ENCODE results near the gene B3GNT9. TPM values are rescaled to one million over a fixed set of nuclear protein-coding genes. Genes with fewer than 3 reads are reported as not detected.

Gene B3GNT9
- total RNA-seq, 1 donor from 2014 or later, result 40.7 TPM

DNA sequence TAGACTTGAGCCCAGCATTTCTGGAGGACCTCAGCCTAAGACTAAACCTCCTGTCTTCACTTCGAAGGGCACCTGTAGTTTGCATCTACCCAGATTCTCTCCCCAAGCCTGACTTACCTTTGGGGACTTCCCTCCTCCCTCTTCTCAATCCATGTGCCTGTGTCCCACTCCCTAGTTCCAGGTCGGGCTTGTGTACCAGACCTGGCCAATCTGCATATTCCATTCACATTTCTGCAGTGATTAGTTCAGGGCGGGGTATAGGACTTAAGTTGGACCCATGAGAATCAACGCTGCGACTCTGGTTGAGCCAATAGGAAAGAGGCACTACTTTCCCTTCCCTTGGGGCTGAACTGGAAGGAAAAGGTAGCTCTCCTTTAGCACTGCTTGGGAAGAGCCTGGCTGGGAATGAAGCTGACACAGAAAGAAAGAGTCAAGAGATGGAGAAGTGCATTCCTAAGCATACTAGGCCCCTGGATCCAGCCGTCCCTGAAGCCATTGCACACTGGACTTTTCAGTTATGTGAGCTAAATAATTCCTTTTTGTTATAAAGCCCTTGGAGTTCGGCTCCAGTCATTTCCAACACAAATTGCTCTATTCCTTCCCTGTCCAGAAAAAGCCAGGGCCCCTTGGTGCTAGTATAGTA, 6.4 kb upstream of the B3GNT9 start:
- intact Hi-C loops (cut with DNase I), result loop anchor here (5.0 kb wide), 2 partner anchors 130 to 160 kb away; partner anchors contain the start of gene CBFB
- Histone ChIP-seq H3K4me3 (no peak overlapping the region), H3K9me3 (no peaks in the 10 kb centered on the region), H3K4me1 (peaks cover 0 to 21% of the 10 kb centered on the region in 2 donors), H3K27ac (no peak overlapping the region), H3K27me3 (no peaks in the 10 kb centered on the region), H3K36me3 (no peaks in the 10 kb centered on the region)
- TF ChIP-seq CTCF (IDR thresholded peaks at IDR 0.05), result no peak
- no peak for DNase-seq (ENCODE audit: low spot score in 2 of 2)

DNA sequence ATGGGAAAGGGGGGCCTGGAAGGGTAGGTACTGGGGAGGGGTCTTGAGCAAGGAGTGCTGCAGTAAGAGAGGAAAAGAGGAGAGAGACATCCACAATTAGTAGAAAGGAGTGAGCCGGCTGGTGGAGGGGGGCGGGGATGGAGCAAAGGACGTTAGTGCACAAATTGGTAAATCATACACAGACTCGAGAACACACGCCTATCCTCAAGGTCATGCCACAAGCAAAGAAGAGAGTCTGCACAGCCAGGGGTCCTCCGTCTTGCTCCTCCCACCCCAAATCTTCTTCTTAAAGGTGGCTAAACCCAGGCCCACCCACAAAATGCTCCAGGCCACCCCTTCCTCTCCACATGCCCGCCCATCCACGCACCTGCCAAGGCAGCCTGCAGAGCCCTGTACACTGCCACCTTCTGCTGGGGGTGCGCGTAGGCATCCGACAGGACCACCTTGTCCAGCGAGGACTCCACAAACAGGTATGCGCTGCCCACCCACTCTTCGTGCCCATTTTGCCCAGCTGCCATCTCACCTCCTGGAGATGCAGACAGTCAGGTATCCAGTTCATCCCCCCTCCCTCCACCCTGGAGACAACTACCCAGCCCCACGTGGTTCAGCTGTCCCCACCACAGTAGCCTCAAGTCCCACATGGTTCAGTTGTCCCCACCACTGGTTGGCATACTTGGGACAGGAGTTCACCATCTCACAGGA, 5.5 kb upstream of the B3GNT9 start:
- Histone ChIP-seq H3K4me3 (no peak overlapping the region), H3K27me3 (no peaks in the 10 kb centered on the region), H3K36me3 (no peaks in the 10 kb centered on the region), H3K4me1 (peaks cover 0 to 18% of the 10 kb centered on the region in 2 donors), H3K27ac (no peak overlapping the region), H3K9me3 (no peaks in the 10 kb centered on the region)
- intact Hi-C loops (cut with DNase I), result loop anchor here (5.0 kb wide), 2 partner anchors 129 to 159 kb away; partner anchors contain the start of gene CBFB
- DNase-seq (ENCODE audit: low spot score in 2 of 2), result no peak
- TF ChIP-seq CTCF (IDR thresholded peaks at IDR 0.05), result no peak

DNA sequence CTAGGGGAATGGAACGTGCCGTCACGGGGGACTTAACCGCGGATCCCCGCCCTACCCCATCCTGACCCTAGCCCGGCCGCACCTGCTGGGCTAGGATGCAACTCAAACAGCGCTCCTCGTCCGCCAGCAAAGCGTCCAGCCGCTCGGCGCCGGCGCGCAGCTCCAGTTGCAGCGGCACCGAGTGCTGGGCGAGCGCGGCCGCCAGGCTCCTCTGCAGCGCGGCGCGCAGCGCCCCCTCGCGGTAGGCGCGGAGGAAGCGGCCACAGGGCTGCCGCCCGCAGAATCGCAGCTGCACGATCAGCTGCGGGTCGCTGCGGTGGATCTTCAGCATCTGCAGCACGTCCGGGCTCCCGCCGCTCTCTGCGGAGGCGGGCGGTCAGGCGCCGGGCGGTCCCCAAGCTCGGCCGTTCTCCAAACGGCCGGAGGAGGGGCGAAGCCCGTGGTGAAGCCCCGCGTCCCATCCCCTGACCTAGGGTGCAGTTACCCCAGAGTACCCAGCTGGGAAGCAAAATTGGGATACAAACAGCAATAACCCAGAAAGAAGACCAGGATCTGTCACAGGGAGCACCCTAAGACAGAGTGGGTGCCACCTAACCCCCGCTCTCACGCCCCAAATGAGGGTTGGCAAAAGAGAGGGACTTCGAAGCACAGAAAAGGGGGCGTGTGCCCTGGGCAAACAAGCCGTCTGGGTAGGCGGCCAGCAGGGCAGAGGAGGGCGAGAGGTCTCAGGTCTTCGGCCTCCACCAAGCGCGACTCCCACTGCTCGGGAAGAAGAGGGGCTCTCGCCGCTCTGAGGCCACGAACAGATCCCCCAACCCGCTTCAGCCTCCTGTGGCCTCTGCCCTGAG, 4.7 kb upstream of the B3GNT9 start:
- DNase-seq (ENCODE audit: low spot score in 2 of 2), result peak in 1 of 2 donors; percentile 84
- Histone ChIP-seq H3K27me3 (no peaks in the 10 kb centered on the region), H3K4me3 (peak overlapping the region; percentile 11 to 18), H3K9me3 (no peaks in the 10 kb centered on the region), H3K27ac (no peak overlapping the region), H3K36me3 (no peaks in the 10 kb centered on the region), H3K4me1 (peaks cover 0 to 16% of the 10 kb centered on the region in 2 donors)
- intact Hi-C loops (cut with DNase I), result loop anchor here (1.0 to 5.0 kb wide), 4 partner anchors 128 to 261 kb away; partner anchors contain the start of gene CBFB
- TF ChIP-seq CTCF (IDR thresholded peaks at IDR 0.05), result peak; percentile 78 to 99 (median 88)

- Histone ChIP-seq H3K4me3 (peak overlapping the region; percentile 11 to 18), H3K27ac (no peak overlapping the region), H3K4me1 (peaks cover 6 to 19% of the 10 kb centered on the region in 2 donors), H3K9me3 (no peaks in the 10 kb centered on the region), H3K36me3 (no peaks in the 10 kb centered on the region), H3K27me3 (no peaks in the 10 kb centered on the region)
- no peak for TF ChIP-seq CTCF (IDR thresholded peaks at IDR 0.05)
- DNase-seq (ENCODE audit: low spot score in 2 of 2), result no peak
- intact Hi-C loops (cut with DNase I), result loop anchor here (1.0 to 5.0 kb wide), 5 partner anchors 33 to 260 kb away; partner anchors contain the start of gene CBFB
These were observed 3.9 kb upstream of the B3GNT9 start for GRCh38 chr16:67154578-67155294.

All from ascending aorta (tissue), 2 donors.